GM12878 (cell line): ENCODE data around the gene MYLK4.

Source experiments
- BRCA1 ChIP-seq: IDR thresholded peaks from 2 replicates; pipeline ENCODE4 v1.6.1; 2011; ENCODE audit warnings: low read depth, low read length, improper control_type of control experiment
- CTCF ChIP-seq, 3 experiments: IDR thresholded peaks in 2 of 3; conservative IDR thresholded peaks in 1 of 3; 2 replicates each; pipeline ENCODE4 v1.5.1; 2011; ENCODE audit warnings: low read depth in 3 of 3, low read length in 3 of 3, mild to moderate bottlenecking in 3 of 3, control low read depth in 2 of 3, moderate library complexity in 2 of 3, inconsistent platforms in 1 of 3, mixed read lengths in 1 of 3; ENCODE audit not compliant: control insufficient read depth in 2 of 3, insufficient read depth in 1 of 3; ENCODE audit errors: extremely low read depth in 1 of 3
- E4F1 ChIP-seq: fragments of 450-650 bp; IDR thresholded peaks from 2 replicates; pipeline ENCODE4 v1.6.1; 2018; ENCODE audit warnings: borderline replicate concordance, mild to moderate bottlenecking; ENCODE audit not compliant: partially characterized antibody
- HDAC2 ChIP-seq: fragments of 200-600 bp; sonication (generic); IDR thresholded peaks from 2 replicates; pipeline ENCODE4 v1.6.1; 2017
- TARDBP ChIP-seq: IDR thresholded peaks from 2 replicates; pipeline ENCODE4 v1.6.1; 2016; ENCODE audit warnings: borderline replicate concordance
- USF1 ChIP-seq: IDR thresholded peaks from 2 replicates; pipeline ENCODE4 v1.6.1; 2011; ENCODE audit warnings: borderline replicate concordance, low read depth, mild to moderate bottlenecking, moderate library complexity, mixed read lengths, low read length; ENCODE audit not compliant: insufficient read depth; ENCODE audit errors: extremely low read length
- ZBTB33 ChIP-seq: fragments of 450-650 bp; IDR thresholded peaks from 2 replicates; pipeline ENCODE4 v1.6.1; 2017; ENCODE audit warnings: mild to moderate bottlenecking
- ZNF592 ChIP-seq: fragments of 450-650 bp; IDR thresholded peaks from 2 replicates; pipeline ENCODE4 v1.6.1; 2017; ENCODE audit warnings: mild to moderate bottlenecking, moderate library complexity

GRCh38 chr6:2793534-2794151, 42.9 kb upstream of the MYLK4 start:
- no peak for TF ChIP-seq HDAC2
- no peak for TF ChIP-seq CTCF (IDR thresholded peaks at IDR 0.05 in 2 of 3, conservative IDR thresholded peaks at IDR 0.05 in 1 of 3; ENCODE audit: control insufficient read depth in 2 of 3, extremely low read depth in 1 of 3, insufficient read depth in 1 of 3, low read depth in 3 of 3, low read length in 3 of 3)
- no peak for TF ChIP-seq TARDBP
- no peak for TF ChIP-seq ZBTB33
- no peak for TF ChIP-seq ZNF592
- no peak for TF ChIP-seq BRCA1
- TF ChIP-seq USF1: no peak
- TF ChIP-seq E4F1: no peak
